Stimulated activated CD8-positive, alpha-beta memory T cell treated with anti-CD3 and anti-CD28 coated beads, Interleukin-15, amount 100 ng/mL, for 4 hours (primary cell): Measurements from ENCODE around the gene CHRNB2.

ENCODE experiments used
- DNase-seq, 2 donors: peaks; one replicate each; pipeline ENCODE4 v3.0.0-alpha.2; 2020; ENCODE audit warnings: low read depth in 2 of 2

CHRNB2 gene

DNA sequence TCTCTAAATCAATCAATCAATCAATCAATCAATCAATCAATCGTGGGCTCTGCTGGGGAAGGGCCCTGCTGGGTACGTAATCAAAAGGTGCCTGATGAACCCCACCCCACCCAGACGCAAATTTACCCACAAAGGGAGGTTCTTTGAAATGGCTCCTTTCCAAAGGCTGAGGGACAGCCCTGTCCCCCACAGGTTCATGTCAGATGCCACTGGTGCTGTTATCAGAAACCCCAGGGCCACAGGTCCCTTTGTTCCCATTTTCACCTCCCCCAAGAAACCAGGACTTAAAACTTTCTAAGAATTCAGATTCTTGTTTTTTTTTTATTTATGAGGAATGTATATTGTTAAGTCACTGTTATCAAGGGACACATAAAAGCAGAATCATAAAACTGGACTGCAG is 14.2 kb downstream of the CHRNB2 start:
- no peak for DNase-seq

DNA sequence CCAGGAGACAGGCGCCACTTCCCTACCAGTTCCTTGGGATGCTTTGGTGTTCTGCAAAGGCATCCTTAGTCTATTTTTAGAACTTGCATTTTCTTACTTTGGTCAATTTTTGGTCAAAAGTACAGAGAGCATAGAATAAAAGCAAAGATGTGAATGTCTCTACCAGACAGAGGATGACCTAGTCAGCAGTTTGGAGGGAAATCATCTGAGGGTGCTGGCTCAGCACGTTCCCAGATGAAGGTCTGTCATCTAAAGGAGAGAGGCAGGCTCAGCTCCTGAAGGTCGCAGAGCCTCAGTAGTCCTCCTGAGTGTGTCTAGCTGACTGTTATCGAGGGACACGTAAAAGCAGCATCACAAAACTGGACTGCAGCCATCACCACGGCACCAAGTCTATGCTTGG is 15.3 kb downstream of the CHRNB2 start:
- DNase-seq: no peak

DNA sequence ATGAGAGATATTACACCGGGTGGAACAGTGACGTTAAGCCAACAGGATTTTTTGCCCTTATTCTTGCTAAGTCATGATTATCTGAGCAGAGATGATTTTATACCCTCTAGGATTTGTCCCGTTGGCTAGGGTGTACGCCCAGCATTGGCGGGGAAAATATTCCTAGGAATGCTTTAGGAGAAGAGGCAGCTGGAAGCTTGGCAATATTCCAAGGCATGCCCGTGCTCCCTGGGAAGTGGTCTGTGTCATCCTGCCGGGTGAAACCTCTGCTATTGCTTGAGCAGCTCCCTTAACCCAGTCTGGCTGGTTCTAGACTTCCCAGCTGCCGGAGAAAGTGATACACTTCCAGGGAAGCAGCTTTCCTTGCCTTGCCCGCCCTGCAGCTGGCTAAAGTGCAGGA is 16.2 kb downstream of the CHRNB2 start:
- DNase-seq: no peak

DNA sequence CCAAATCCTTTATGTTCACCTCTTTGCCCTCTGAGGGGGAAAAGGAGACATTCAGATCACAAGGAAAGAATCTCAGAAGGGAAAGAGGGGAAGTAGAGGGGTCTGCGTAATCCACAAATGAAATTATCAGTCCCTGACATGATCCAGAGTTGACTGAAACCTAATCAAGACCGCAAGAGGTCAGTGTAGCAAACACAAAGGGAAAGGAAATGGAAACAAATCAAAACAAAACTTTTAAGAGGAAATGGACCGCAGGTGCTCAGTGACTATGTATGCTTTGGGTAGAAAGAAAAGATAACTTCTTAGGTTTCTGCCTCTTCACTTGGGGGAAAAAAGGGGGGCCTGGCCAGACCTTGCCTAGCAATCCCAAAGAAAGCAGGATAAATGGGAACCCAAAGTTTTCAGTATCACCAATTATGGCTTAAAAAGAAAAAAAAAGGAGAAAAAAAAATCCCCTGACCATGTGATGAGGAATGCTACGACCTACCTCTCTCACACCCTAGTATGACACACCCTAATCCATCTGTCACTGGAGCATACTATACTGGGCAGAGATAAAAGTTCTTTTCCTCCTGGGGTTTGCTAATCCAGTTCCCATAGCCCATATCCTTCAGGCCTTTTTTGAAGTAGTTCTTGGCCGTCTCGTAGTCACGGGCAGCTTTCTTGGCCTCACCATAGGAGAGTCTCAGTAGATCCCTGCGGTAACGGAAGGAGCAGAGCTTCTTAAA is 16.9 kb downstream of the CHRNB2 start:
- no peak for DNase-seq

DNA sequence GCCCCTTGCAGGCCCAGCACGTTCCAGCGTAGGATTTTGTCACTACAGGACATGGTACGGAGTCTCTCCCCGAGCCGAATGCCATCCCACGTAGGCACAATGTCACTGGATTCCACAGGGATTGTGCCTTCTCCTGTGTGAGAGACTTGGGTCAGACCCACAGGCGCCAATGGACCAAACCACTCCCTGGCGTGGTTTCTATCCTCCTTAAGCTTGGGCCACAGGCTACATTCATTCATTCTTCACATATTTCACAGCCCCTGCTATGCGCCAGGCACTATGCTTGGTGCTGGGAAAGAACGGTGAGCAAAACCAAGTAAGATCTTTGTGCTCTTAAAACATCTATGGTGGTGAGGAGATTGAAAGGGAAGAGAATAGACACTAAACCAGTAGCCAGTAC is 18.7 kb downstream of the CHRNB2 start:
- DNase-seq: no peak

DNA sequence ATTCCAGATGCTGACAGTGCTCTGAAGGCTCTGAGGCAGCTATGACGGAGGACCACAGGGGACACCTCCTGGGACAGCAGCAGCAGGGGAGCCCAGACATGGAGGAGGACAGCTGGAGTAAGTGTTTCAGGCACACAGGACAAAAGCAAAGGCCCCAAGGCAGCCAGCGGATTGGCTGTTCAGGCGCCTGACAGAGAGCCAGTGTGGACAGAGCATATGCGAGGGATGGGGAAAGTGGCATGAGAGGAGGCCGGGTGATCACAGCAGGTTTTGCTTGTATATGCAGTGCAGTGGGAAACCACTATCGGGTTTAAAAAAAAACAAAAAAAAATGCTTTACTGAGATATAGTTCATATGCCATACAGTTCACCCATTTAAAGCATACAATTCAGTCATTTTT is 19.1 kb downstream of the CHRNB2 start:
- DNase-seq: no peak

DNA sequence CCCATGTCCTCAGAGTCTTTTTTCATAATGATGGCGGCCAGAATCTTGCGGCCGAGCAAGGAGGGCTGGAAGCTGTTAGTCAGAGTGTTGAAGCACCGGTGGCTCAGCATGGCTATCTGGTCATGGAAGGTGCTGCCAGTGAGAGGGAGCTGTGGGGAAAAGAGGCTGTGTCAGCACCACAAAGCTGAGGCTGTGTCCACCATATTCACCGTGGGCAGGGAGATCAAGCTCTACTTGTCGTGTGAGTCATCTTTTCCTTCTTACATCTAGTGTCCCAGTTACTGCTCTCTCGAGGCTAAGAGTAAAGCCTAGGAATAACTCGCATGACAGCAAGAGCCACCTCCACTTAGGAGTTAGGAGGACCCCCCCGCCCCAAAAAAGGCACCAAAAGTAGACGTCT is 22.2 kb downstream of the CHRNB2 start:
- DNase-seq: no peak

DNA sequence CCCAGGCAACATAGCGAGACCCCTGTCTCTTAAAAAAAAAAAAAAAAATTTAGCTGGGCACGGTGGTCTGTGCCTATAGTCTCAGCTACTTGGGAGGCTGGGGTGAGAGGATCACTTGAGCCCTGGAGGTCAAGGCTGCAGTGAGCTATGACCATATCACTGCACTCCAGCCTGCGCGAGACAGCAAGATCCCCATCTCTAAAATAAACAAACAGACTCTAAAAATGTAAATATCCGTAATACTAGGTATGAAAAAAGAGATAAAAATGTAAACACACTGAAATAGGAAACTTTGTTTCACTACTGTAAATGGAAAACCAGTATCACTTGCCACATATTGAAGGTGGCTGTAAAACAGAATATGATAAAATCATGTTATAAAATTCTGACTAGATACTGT is 23.2 kb downstream of the CHRNB2 start:
- DNase-seq: no peak

DNA sequence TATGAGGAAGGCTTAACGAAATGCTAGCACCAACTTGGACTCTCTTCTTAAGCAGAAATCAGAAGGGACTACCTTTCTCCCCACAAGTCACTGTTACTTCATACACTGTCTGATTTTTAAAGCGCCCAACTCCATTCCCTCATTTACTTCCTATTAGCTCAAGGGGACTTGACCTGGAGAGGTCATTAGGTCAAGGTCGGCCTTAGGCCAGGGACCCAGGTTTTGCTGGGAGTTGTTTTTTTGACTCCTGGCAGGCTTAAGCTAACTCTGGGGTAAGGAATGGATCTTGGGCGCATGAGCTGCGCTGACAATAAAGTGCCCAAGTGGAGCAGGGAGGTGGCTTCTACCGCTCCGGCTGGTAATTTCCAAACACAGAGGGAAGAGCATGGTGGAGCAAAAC is 23.6 kb downstream of the CHRNB2 start:
- no peak for DNase-seq

DNA sequence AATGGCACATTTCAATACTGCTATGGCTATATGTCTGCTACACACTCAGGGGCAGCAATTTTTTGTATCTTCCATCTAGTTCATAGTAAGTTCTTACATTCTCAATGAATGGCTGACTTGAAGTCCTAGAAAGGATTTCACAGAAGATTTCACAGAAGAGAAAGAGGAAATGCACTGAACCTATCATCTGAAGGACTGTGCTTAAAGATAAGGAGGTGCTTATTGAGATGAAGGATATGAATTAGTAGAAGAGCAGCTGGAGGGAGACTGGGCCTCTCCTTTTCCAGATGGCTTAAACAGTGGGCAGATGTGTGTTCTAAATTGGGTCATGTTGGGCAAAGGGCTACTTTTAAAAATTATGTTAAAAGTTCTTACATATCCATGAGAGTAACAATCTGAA is 25.8 kb downstream of the CHRNB2 start:
- DNase-seq: no peak

DNA sequence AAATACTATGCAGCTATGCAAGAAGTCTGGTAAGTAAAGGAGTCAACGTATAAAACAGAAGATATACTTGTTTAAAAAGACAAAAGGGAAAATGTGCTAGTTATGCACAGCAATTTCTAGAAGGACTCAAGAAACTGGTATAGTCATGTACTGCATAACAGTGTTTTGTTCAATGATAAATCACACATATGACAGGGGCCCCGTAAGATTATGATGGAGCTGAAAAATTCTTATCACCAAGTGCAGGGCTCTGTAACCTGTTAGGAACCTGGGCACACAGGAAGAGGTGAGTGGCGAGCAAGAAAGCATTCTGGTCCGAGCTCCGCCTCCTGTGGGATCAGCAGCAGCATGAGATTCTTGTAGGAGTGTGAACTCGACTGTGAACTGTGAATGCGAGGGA is 27.2 kb downstream of the CHRNB2 start:
- no peak for DNase-seq

DNA sequence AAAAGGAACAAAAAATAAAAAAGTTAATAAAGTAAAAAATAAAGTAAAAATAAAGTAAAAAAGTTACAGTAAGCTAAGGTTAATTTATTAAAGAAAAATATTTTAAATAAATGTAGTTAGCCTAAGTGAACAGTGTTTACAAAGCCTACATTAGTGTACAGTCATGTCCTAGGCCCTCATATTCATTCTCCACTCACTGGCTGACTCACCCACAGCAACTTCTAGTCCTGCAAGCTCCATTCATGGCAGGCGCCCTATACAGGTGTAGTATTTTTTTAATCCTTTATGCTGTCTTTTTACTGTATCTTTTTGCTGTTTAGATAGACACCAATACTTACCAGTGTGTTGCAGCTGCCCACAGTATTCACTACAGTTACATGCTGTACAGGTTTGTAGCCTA is 28.0 kb downstream of the CHRNB2 start:
- DNase-seq: no peak

DNA sequence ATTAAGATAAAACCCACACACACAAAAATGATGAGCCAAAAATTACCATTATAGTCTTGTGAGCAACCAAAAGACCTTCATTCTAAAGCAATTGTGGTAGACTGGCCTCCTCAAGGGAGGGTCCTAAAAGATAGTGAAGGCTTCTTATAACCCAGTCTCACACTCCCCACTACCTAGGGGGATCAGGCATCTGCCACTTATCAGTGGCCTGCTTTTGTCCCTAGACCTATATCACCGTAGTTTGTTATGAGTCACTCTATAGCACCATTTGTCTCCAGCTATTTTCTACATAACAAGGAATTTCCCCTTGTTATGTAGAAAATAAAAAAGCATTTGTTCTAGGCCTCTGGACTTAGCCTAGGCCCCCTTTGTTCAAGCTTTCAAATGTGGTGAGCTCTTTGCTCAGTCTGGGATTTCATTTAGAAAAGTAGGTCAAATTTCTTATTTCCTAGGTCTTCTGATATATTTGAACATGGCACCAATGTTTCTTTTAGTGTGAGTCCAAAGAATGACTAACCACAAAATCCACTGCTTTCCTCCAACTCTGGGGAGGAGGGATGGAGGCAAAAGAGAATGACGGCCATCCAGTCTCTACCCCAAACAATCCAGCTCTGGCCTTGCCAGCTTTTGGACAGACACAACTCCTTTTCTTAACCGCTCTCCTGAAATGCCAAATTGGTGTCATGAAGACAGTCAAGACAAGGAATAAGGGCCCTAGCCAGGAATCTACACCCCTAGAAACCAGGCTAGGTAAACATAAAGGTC is 31.5 kb downstream of the CHRNB2 start:
- no peak for DNase-seq

DNA sequence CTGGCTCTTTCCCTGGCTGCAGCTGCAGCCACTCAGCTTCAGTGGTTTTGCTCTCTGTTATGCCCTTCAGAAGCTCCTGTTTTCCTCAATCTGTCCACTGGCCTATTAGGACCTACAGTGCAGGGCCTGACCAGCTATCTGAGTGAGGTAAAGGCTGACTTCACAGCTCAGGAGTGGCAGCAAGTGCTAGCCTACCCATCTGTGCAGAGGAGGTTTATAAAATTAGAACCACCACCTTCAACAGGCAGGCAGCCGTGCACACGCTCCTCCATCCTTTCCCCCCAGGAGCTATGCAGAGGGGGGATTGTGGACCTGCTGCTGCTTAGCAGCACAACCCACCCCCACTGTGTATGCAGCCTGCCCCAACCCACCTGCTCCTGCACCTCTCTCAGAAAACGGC is 32.1 kb downstream of the CHRNB2 start:
- no peak for DNase-seq

DNA sequence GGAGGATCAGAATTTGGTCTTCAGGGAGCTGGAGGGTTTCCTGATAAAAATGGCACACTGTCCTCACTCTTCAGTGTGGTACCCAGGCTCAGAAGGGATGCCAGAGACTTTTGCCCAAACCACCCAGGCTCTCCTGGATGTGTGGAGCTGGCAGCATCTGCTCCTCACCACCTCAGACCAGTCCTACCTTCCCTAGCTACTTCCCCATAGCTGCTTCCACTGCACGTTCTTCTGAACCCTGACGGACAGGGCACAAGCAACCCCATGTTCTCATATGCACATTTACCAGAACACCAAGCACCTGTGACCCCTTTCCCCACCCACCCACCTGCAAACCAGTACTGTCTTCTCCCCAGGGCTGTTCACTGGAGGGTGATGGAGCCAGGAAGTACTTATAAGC is 35.7 kb downstream of the CHRNB2 start:
- DNase-seq: no peak

DNA sequence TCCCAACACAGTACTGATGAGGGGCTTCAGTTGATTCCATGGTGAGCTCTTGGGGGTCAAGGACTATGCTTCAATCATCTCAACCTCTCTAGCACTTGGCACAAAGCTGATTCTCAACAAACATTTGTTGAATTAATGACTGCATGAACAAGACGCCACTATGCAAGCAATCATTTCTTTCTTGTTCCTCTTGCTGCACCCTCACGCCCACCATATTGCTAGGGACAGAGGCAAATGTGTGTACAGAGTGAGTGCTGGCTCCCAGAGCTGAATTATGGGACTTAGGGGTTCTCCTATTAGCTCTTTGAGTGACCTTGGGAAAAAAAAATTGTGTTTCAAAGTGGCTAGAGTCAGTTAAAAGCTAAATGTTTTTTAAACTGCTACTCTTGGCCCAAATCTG is 38.0 kb downstream of the CHRNB2 start:
- no peak for DNase-seq

DNA sequence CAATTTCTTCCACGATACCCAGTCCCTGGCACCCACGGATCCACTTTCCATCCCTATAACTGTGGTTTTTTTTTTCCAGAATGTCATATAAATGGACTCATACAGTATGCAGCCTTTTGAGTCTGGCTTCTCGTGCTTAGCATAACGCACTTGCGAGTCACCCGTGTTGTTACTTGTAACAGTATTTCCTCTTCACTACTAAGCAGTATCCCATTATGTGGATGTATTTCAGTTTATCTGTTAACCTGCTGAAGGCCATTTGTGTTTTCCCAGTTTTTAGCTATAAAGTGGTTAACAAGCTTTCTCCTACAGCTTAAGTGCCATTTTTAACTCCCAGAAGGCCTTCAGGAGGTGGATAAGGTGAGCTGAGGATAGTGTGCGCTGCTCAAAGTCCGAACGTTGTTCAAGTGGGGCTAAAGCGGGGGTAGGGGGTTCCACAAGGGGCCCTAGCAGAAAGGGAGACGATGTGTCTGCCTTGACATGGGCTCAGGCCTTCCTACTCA is 39.6 kb downstream of the CHRNB2 start:
- no peak for DNase-seq

DNA sequence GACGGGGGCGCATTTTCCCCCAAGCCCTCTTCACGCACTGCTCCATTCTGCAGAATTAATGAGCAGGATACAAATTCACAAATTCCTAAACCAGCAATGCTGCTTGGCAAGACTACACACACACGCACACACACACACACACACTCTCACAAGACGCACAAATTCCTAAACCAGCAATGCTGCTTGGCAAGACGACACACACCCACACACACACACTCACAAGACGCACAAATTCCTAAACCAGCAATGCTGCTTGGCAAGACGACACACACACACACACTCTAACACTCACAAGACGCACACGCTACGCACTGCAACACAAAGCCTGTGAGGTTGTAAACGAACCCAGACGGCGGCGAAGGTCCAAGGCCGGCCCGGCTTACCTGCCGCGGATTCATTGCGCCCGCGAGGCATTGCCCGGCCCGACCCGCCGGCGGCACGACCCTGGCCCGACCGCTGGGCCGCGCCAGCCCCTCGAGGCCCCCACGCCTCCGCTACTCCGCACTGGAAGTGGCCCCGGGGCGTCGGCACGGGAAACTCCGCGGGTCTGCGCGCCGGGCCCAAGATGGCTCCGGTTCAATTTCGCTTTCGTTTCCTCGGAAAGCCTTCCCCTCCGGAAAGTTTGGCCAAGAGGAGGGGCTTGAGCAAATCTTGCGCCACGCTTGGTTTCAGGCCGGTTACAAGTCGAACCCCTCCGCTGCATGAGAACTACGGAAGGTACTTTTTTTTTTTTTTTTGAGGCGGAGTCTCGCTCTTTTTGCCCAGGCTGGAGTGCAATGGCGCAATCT is 40.2 kb downstream of the CHRNB2 start, which contains the start of gene ADAR:
TSS of gene ADAR (minus strand) at position 578 of the 788 bp plus-strand sequence. CDS start at position 398, 180 bp downstream.
- DNase-seq: peak; percentile 81 to 90

DNA sequence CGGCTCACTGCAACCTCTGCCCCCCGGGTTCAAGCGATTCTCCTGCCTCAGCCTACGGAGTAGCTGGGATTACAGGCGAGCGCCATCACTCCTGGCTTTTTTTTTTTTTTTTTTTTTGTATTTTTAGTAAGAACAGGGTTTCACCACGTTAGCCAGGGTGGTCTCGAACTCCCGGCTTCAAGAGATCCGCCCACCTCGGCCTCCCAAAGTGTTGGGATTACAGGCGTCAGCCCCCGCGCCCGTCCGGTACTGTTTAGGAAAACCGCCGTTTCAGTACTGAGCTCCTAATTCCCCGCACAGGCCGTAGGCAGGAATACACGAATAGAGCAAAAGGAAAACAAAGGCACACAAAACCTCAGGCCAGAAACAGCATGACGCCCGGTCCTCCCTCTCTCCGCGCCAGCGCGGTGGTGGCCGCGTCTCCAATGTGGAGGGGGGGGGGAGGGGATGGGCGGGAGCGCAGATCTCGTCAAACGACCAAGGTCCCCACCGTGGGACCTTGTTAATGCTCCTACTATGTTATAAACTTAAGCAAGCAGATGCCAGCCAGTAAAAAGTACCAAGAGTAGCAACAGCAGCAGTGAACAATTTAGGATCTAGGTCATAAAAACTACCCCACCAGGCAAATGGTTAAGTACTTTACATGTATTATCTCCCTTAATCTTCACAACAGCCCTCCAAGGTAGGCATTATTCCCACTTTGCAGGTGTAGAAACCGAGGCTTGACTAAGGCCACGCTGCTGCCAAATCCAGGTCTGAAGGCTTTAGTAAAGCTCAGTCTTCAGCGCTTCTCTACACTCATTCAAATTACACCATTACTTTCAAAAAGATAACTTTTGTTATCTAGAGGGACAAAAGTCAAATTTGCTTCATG is 41.1 kb downstream of the CHRNB2 start:
- DNase-seq: peak in 1 of 2 donors; percentile 2

DNA sequence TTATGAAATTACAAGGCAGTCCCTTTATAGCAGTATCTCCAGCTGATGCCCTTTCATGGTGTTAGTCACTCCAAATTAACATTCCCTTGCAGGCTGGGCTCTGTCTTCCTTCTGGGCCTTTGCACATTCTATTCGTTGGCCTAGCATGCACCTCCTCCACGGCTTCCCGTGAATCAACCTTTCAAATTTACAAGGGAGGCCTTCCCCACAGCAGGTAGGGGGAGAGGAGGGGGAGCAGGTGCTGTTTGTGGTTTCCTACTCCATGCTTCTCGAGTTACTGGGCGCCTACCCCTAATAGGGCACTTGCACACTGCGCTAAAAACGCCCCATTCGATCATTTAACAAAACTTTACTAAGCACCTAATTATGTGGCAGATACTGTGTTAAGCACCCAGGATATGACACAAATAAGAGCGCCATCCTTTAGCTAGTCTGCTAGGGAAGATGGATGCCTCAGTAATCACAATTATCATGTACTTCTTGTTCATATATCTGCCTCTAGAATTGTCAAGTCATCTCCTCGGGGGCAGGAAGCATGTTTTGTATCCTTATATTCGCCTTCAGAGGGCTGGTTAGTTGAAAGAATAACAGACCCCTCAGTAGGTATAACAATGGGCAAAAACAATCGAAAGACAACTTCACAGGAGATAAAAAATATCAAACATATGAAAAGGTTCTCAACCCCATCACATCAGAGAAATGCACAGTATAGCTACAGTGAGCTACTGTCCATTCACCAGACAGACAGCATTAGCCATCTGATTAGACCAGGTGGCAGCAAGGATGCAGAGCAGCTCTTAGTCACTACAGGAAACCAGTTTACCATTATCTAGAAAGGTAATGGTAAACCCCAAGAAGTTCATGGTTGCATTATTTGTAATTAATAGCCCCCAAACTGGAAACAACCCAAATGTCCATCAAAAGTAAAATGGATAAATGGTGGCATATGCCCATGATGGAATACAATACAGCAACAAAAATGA is 42.1 kb downstream of the CHRNB2 start:
- peak; percentile 16 to 34 for DNase-seq
